ENCODE results near the gene NEGR1.

- TF ChIP-seq CTCF (conservative IDR thresholded peaks at IDR 0.05; ENCODE audit: low read length) (no peak), EZH2phosphoT487 (IDR thresholded peaks at IDR 0.05; ENCODE audit: borderline replicate concordance, low read depth, low read length) (no peak)
These were observed 515.6 kb downstream of the NEGR1 start for GRCh38 chr1:71766748-71767147.

Measured in OCI-LY7 (cell line).